ENCODE measurements around the gene C1QTNF2. TPM values are rescaled to one million over a fixed set of nuclear protein-coding genes. Genes with fewer than 3 reads are reported as not detected.
A peak's percentile ranks its signal among the peaks of the same experiment; 100 is the strongest.

Gene C1QTNF2
- total and polyA plus RNA-seq, 10 of the 15 experiments (the other 5 are each of a cell fraction or from before 2014, with no cell fraction given) = not detected

DNA sequence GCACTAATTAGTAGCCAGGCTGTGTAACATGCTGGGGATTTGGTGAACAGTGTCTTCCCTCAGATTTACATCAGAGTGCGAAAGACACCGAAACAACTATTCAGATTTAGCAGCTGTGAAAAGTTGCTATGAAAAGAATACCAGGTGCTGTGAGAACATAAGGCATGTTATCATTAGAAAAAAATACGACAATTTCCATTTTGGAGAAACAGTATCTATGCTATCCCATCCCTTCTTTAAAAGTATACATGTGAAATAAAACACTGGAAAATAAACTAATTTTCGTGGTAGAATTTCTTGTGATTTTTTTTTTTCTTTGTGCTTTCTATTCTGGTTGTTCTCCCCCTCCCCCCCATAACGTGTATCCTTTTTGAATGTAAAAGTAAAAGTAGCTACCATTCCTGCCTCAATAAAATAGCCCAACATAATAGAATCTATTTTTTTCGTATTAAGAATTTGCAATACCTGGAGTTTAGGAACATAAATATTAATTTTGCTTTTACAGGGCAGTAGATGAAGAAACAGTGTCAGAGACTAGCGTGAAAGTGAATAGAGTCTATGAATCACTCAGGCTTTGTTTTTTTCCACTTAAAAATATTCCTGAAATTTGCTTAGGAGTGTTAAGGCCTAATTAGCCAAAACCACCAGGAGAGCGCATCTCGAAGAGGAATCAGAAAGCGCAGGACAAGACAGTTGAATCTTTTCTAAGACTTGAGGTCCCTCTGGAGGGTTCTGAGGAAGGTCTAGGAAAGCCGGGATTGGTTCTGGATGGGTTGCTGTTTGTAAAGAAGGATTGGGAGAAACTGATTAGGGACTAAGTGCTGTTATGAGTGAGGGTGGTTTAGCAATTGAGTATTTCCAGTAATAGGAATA lies 49.3 kb upstream of the C1QTNF2 start (continued):
- peak; percentile 7; the same call in 1 of the 2 replicates for TF ChIP-seq PML (IDR thresholded peaks at IDR 0.05; ENCODE audit: low read length)
- TF ChIP-seq BCL11A (IDR thresholded peaks at IDR 0.05; ENCODE audit: low read depth, low read length) = peak; percentile 39; the same call in 1 of the 2 replicates
- TF ChIP-seq TBL1XR1 (IDR thresholded peaks at IDR 0.05; ENCODE audit: low read depth, low read length) = 0 out of 2 replicates have a peak, but pooled peaks have one; percentile 25
- 0 out of 4 replicates have a peak, but pooled peaks of 1 of the 2 experiments have one; percentile 17 for TF ChIP-seq BHLHE40 (IDR thresholded peaks at IDR 0.05; ENCODE audit: borderline replicate concordance in 1 of 2, low read depth in 2 of 2, low read length in 1 of 2)
- TF ChIP-seq, protein P1, sequence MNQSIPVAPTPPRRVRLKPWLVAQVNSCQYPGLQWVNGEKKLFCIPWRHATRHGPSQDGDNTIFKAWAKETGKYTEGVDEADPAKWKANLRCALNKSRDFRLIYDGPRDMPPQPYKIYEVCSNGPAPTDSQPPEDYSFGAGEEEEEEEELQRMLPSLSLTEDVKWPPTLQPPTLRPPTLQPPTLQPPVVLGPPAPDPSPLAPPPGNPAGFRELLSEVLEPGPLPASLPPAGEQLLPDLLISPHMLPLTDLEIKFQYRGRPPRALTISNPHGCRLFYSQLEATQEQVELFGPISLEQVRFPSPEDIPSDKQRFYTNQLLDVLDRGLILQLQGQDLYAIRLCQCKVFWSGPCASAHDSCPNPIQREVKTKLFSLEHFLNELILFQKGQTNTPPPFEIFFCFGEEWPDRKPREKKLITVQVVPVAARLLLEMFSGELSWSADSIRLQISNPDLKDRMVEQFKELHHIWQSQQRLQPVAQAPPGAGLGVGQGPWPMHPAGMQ (IDR thresholded peaks at IDR 0.05; ENCODE audit: borderline replicate concordance) = no peak
- no peak for TF ChIP-seq NFYB (IDR thresholded peaks at IDR 0.05; ENCODE audit: insufficient read depth, low read depth, low read length)
- TF ChIP-seq TCF12 (IDR thresholded peaks at IDR 0.05; ENCODE audit: low read depth, low read length) = no peak
- no peak for TF ChIP-seq MYC (IDR thresholded peaks at IDR 0.05; ENCODE audit: insufficient read depth, insufficient read length, insufficient replicate concordance, low read length, severe bottlenecking)
- TF ChIP-seq RAD51 (IDR thresholded peaks at IDR 0.05) = peak; percentile 44
- 0 out of 2 replicates have a peak, but pooled peaks have one; percentile 39 for TF ChIP-seq SMARCA5 (IDR thresholded peaks at IDR 0.05)
- TF ChIP-seq IRF3 (IDR thresholded peaks at IDR 0.05) = no peak
- TF ChIP-seq, protein P2, sequence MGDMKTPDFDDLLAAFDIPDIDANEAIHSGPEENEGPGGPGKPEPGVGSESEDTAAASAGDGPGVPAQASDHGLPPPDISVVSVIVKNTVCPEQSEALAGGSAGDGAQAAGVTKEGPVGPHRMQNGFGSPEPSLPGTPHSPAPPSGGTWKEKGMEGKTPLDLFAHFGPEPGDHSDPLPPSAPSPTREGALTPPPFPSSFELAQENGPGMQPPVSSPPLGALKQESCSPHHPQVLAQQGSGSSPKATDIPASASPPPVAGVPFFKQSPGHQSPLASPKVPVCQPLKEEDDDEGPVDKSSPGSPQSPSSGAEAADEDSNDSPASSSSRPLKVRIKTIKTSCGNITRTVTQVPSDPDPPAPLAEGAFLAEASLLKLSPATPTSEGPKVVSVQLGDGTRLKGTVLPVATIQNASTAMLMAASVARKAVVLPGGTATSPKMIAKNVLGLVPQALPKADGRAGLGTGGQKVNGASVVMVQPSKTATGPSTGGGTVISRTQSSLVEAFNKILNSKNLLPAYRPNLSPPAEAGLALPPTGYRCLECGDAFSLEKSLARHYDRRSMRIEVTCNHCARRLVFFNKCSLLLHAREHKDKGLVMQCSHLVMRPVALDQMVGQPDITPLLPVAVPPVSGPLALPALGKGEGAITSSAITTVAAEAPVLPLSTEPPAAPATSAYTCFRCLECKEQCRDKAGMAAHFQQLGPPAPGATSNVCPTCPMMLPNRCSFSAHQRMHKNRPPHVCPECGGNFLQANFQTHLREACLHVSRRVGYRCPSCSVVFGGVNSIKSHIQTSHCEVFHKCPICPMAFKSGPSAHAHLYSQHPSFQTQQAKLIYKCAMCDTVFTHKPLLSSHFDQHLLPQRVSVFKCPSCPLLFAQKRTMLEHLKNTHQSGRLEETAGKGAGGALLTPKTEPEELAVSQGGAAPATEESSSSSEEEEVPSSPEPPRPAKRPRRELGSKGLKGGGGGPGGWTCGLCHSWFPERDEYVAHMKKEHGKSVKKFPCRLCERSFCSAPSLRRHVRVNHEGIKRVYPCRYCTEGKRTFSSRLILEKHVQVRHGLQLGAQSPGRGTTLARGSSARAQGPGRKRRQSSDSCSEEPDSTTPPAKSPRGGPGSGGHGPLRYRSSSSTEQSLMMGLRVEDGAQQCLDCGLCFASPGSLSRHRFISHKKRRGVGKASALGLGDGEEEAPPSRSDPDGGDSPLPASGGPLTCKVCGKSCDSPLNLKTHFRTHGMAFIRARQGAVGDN (IDR thresholded peaks at IDR 0.05) = no peak
- TF ChIP-seq ASH2L (IDR thresholded peaks at IDR 0.05; ENCODE audit: borderline replicate concordance, low read depth) = peak; percentile 53; the same call in 1 of the 2 replicates
- 0 out of 2 replicates have a peak, but pooled peaks have one; percentile 15 for TF ChIP-seq NBN (IDR thresholded peaks at IDR 0.05)
- TF ChIP-seq ZNF592 (IDR thresholded peaks at IDR 0.05) = no peak
- TF ChIP-seq MEF2B (IDR thresholded peaks at IDR 0.05; ENCODE audit: partially characterized antibody, poor library complexity, severe bottlenecking) = peak; percentile 9

Measured in GM12878 (cell line).